Activated B cell treated with CpG ODN at 0.5 μM for 24 hours (primary cell): Measurements from ENCODE around the gene USP3. TPM values are rescaled to one million over a fixed set of nuclear protein-coding genes. Genes with fewer than 3 reads are reported as not detected.

ENCODE experiments used
- ATAC-seq: fragments of 200-7000 bp; cut with Tn5 transposase; one replicate; pipeline ENCODE4 v1.10.0; 2021; ENCODE audit warnings: low read depth, mild to moderate bottlenecking, moderate library complexity
- CTCF ChIA-PET: fragments of 350-600 bp; sonication (Branson Sonifier 250); formaldehyde crosslinking; loops from one replicate; lab custom pipeline; 2021; ENCODE audit warnings: antibody characterized with exemption; lab: Charles Lee
- POLR2A ChIA-PET: fragments of 350-600 bp; sonication (Branson Sonifier 250); formaldehyde crosslinking; loops from one replicate; lab custom pipeline; 2021; ENCODE audit warnings: antibody characterized with exemption; lab: Charles Lee
- DNase-seq: peaks from one replicate; pipeline ENCODE4 v3.0.0; 2022
- H3K27ac Mint-ChIP-seq: one replicate; pipeline ENCODE4 v1.8.0; 2020; ENCODE audit warnings: mixed read lengths
- H3K27me3 Mint-ChIP-seq: one replicate; pipeline ENCODE4 v1.8.0; 2021; ENCODE audit warnings: mixed read lengths
- H3K36me3 Mint-ChIP-seq: one replicate; pipeline ENCODE4 v1.8.0; 2021; ENCODE audit warnings: low read depth, mixed read lengths
- H3K4me1 Mint-ChIP-seq: one replicate; pipeline ENCODE4 v1.8.0; 2021; ENCODE audit warnings: mixed read lengths
- H3K4me3 Mint-ChIP-seq: one replicate; pipeline ENCODE4 v1.8.0; 2020; ENCODE audit warnings: mild to moderate bottlenecking, mixed read lengths
- H3K9me3 Mint-ChIP-seq: one replicate; pipeline ENCODE4 v1.8.0; 2020; ENCODE audit warnings: mixed read lengths
- intact Hi-C: fragments of 100-400 bp; cut with micrococcal nuclease; formaldehyde crosslinking; loops from one replicate; pipeline ENCODE4 v1.15.1; 2024
- total RNA-seq: library from RNA; stranded (reverse); gene quantifications from 2 replicates; pipeline ENCODE4 v1.2.3, GENCODE V29; 2022
- TF ChIP-seq, protein P1 (sequence below): fragments of 200-600 bp; IDR thresholded peaks from one replicate; pipeline ENCODE4 v1.8.0; 2022; ENCODE audit warnings: antibody characterized with exemption, mild to moderate bottlenecking

Gene USP3
- total RNA-seq, 1 donor from 2014 or later, result 110 TPM

DNA sequence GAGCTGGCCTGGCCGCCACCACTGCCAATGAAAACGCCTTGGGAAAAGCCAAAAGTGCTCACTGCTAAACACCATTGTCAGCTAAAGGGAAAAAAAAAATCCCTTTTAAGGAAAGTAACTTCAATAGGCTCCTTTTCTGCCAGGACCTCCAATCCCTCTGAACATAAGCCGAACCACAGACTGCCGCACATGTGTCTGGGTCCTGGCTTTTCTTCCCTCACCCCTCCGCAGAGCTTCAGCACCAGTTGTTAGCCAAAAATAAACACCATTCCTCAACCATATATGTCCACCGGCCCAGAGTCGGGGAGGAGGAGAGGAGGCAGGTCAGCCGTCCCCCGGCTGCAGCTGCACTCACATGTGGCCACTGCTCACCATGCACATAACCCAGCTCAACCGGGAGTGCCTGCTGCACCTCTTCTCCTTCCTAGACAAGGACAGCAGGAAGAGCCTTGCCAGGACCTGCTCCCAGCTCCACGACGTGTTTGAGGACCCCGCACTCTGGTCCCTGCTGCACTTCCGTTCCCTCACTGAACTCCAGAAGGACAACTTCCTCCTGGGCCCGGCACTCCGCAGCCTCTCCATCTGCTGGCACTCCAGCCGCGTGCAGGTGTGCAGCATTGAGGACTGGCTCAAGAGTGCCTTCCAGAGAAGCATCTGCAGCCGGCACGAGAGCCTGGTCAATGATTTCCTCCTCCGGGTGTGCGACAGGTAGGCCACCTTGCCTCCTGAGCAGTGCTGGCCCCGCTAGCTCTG is 92.8 kb downstream of the USP3 start, which contains the start of gene FBXL22:
Gene FBXL22 (plus strand): TSS at position 350 of the 753 bp plus-strand sequence. CDS start 6 bp downstream, at position 356.
- H3K27ac Mint-ChIP-seq, result peak within 1 kb of the TSS; percentile 86
- TF ChIP-seq, protein P1, sequence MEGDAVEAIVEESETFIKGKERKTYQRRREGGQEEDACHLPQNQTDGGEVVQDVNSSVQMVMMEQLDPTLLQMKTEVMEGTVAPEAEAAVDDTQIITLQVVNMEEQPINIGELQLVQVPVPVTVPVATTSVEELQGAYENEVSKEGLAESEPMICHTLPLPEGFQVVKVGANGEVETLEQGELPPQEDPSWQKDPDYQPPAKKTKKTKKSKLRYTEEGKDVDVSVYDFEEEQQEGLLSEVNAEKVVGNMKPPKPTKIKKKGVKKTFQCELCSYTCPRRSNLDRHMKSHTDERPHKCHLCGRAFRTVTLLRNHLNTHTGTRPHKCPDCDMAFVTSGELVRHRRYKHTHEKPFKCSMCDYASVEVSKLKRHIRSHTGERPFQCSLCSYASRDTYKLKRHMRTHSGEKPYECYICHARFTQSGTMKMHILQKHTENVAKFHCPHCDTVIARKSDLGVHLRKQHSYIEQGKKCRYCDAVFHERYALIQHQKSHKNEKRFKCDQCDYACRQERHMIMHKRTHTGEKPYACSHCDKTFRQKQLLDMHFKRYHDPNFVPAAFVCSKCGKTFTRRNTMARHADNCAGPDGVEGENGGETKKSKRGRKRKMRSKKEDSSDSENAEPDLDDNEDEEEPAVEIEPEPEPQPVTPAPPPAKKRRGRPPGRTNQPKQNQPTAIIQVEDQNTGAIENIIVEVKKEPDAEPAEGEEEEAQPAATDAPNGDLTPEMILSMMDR, result no peak
- POLR2A ChIA-PET, result interaction anchor here (0.5 to 7.8 kb wide), 4 partner anchors 32 to 93 kb away, joined by 3 to 96 read pairs (median 4); partner anchors contain the start of gene USP3
- peak within 1 kb of the TSS; percentile 47 for H3K4me3 Mint-ChIP-seq
- H3K27me3 Mint-ChIP-seq, result no peaks in the 10 kb centered on the region
- intact Hi-C loops, result no loop called here
- CTCF ChIA-PET, result interaction anchor here (0.7 to 1.9 kb wide), 3 partner anchors 33 to 130 kb away, joined by 3 to 7 read pairs (median 3); no protein-coding TSS in a partner anchor
- no peaks in the 10 kb centered on the region for H3K9me3 Mint-ChIP-seq
- ATAC-seq (no peak), DNase-seq (no peak)
- H3K4me1 Mint-ChIP-seq, result peaks cover 84% of the 10 kb centered on the region
- peaks cover 23% of the 10 kb centered on the region for H3K36me3 Mint-ChIP-seq

GRCh38 chr15:63597821-63598220 is 93.4 kb downstream of the USP3 start:
- TF ChIP-seq, protein P1, result no peak
- Mint-ChIP-seq H3K36me3 (peaks cover 20% of the 10 kb centered on the region), H3K27me3 (no peaks in the 10 kb centered on the region), H3K27ac (peak overlapping the region; percentile 86), H3K4me1 (peaks cover 85% of the 10 kb centered on the region), H3K4me3 (no peak overlapping the region), H3K9me3 (no peaks in the 10 kb centered on the region)
- CTCF ChIA-PET, result interaction anchor here (1.9 to 2.1 kb wide), 2 partner anchors 12 to 131 kb away, joined by 7 read pairs; no protein-coding TSS in a partner anchor
- intact Hi-C loops, result loop anchor here (2.0 kb wide), 1 partner anchor 123 kb away; no protein-coding TSS in a partner anchor
- ATAC-seq (no peak), DNase-seq (no peak)
- POLR2A ChIA-PET, result interaction anchor here (1.1 to 7.8 kb wide), 3 partner anchors 33 to 124 kb away, joined by 3 to 96 read pairs (median 25); partner anchors contain the start of gene USP3

- Mint-ChIP-seq H3K4me1 (peaks cover 82% of the 10 kb centered on the region), H3K27ac (peak overlapping the region; percentile 86), H3K27me3 (no peaks in the 10 kb centered on the region), H3K4me3 (peak overlapping the region; percentile 80), H3K9me3 (no peaks in the 10 kb centered on the region), H3K36me3 (peaks cover 11% of the 10 kb centered on the region)
- intact Hi-C loops, result loop anchor here (2.0 kb wide), 1 partner anchor 124 kb away; no protein-coding TSS in a partner anchor
- ChIA-PET CTCF (interaction anchor here (0.8 to 4.2 kb wide), 5 partner anchors 10 to 132 kb away, joined by 3 to 27 read pairs (median 5); no protein-coding TSS in a partner anchor), POLR2A (interaction anchor here (0.6 to 7.8 kb wide), 8 partner anchors 11 to 554 kb away, joined by 3 to 96 read pairs (median 6); partner anchors contain the start of gene USP3)
- no peak for DNase-seq
- TF ChIP-seq, protein P1, result no peak
- ATAC-seq, result no peak
These were observed 94.3 kb downstream of the USP3 start for GRCh38 chr15:63598473-63599400.

DNA sequence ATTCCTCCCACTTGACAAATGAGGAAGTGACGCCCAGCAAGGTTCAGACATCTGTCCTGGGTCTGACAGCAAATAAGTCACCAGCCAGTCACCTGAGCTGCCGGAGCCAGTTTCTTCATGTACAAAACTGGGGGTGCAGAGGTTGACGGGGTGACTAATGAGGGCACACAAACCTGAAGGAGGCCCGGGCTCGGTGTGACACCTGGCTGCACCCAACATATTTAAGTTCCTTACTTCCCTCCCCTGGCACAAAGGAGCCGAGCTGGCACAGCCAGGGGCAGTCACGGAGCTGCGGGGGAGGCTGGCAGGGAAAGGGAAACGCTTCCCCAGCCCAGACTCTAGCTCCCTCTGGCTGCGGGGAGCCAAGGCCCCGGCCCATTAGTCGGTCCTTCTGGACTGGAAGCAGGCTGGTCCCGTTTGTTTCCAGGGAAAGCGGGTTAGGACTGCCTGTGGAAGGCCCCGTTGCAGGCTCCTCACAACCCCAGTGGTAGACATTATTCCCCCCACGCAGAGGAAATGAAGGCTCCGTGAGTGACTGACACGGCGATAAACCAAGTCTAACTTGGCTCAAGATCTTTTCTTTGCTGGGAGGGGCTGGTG is 95.1 kb downstream of the USP3 start:
- DNase-seq (peak; percentile 53), ATAC-seq (peak; percentile 12)
- CTCF ChIA-PET, result interaction anchor here (0.8 to 4.2 kb wide), 6 partner anchors 11 to 133 kb away, joined by 3 to 27 read pairs (median 4); no protein-coding TSS in a partner anchor
- Mint-ChIP-seq H3K9me3 (no peaks in the 10 kb centered on the region), H3K4me1 (peaks cover 78% of the 10 kb centered on the region), H3K36me3 (peaks cover 5% of the 10 kb centered on the region), H3K27ac (peak overlapping the region; percentile 86), H3K27me3 (no peaks in the 10 kb centered on the region), H3K4me3 (peak overlapping the region; percentile 80)
- TF ChIP-seq, protein P1, result no peak
- POLR2A ChIA-PET, result interaction anchor here (0.6 to 7.8 kb wide), 14 partner anchors 11 to 554 kb away, joined by 3 to 96 read pairs (median 4); partner anchors contain the start of gene USP3
- intact Hi-C loops, result loop anchor here (2.0 kb wide), 1 partner anchor 125 kb away; no protein-coding TSS in a partner anchor
